Caco-2 (cell line): ENCODE measurements around the gene HBG1. TPM values are rescaled to one million over a fixed set of nuclear protein-coding genes. Genes with fewer than 3 reads are reported as not detected.

Source experiments
- BruUV-seq: library from RNA; stranded (reverse); fragments of 400-500 nt; replicated peaks from 2 replicates; lab custom pipeline; 2021; lab: Mats Ljungman, UMichigan
- CTCF ChIA-PET: fragments of 300-600 bp; sonication (Branson Sonifier 250); formaldehyde crosslinking; loops from one replicate; lab custom pipeline; 2022; ENCODE audit warnings: antibody characterized with exemption; lab: Charles Lee
- POLR2A ChIA-PET: fragments of 300-600 bp; sonication (Branson Sonifier 250); formaldehyde crosslinking; loops from one replicate; lab custom pipeline; 2022; ENCODE audit warnings: antibody characterized with exemption; lab: Charles Lee
- DNase-seq, 2 experiments: peaks; one replicate each; pipeline versions ENCODE4 v3.0.0 to v3.0.0-alpha.2; 2020 to 2022
- H3K27me3 ChIP-seq: replicated peaks from 2 replicates; pipeline ENCODE4 v1.6.0; 2011; ENCODE audit warnings: low read length; ENCODE audit not compliant: control insufficient read depth, insufficient read depth
- H3K36me3 ChIP-seq: 2 replicates; pipeline ENCODE4 v1.5.1; 2011; ENCODE audit warnings: low read length; ENCODE audit not compliant: control insufficient read depth, insufficient read depth
- H3K4me1 ChIP-seq: fragments of 250-450 bp; sonication (Bioruptor Pico); 2 replicates; pipeline ENCODE4 v1.5.1; 2020; ENCODE audit warnings: mild to moderate bottlenecking
- H3K4me3 ChIP-seq: 2 replicates; pipeline ENCODE4 v1.5.1; 2011; ENCODE audit warnings: low read depth, mild to moderate bottlenecking, control low read depth, low read length
- H3K9me3 ChIP-seq: fragments of 250-450 bp; sonication (Bioruptor Pico); 2 replicates; pipeline ENCODE4 v1.5.1; 2020; ENCODE audit warnings: mild to moderate bottlenecking, moderate library complexity
- H3K27ac Mint-ChIP-seq: one replicate; pipeline ENCODE4 v1.8.0; 2022; ENCODE audit warnings: mixed read lengths; ENCODE audit not compliant: unreplicated experiment
- H3K27me3 Mint-ChIP-seq: one replicate; pipeline ENCODE4 v1.8.0; 2022; ENCODE audit warnings: mixed read lengths; ENCODE audit not compliant: insufficient read depth, unreplicated experiment
- H3K36me3 Mint-ChIP-seq: one replicate; pipeline ENCODE4 v1.8.0; 2022; ENCODE audit warnings: mild to moderate bottlenecking, mixed read lengths; ENCODE audit not compliant: insufficient read depth, unreplicated experiment
- H3K4me1 Mint-ChIP-seq: one replicate; pipeline ENCODE4 v1.8.0; 2022; ENCODE audit warnings: low read depth, mixed read lengths; ENCODE audit not compliant: unreplicated experiment
- H3K4me3 Mint-ChIP-seq: one replicate; pipeline ENCODE4 v1.8.0; 2022; ENCODE audit warnings: mild to moderate bottlenecking, moderate library complexity, mixed read lengths; ENCODE audit not compliant: unreplicated experiment
- H3K9me3 Mint-ChIP-seq: one replicate; pipeline ENCODE4 v1.8.0; 2022; ENCODE audit warnings: mixed read lengths; ENCODE audit not compliant: unreplicated experiment
- intact Hi-C: fragments of 100-400 bp; cut with micrococcal nuclease; formaldehyde crosslinking; loops from one replicate; pipeline ENCODE4 v1.10.0; 2022; ENCODE audit not compliant: unreplicated experiment
- total RNA-seq: library from RNA; stranded (reverse); gene quantifications from 2 replicates; pipeline ENCODE4 v1.2.3, GENCODE V29; 2022
- TF ChIP-seq, protein P1 (sequence below), 2 experiments: fragments of 200-600 bp in 1 of 2; IDR thresholded peaks; 1 replicate in 1 of 2; 2 replicates in 1 of 2; pipeline versions ENCODE4 v1.5.1 to v1.8.0; 2011 to 2022; ENCODE audit warnings: antibody characterized with exemption in 1 of 2, control low read depth in 1 of 2, inconsistent platforms in 1 of 2, low read depth in 1 of 2, low read length in 1 of 2, mild to moderate bottlenecking in 1 of 2, moderate library complexity in 1 of 2; ENCODE audit not compliant: insufficient read depth in 1 of 2, severe bottlenecking in 1 of 2, unreplicated experiment in 1 of 2

The HBG1 gene
- total RNA-seq, 1 experiment from 2014 or later = not detected

DNA sequence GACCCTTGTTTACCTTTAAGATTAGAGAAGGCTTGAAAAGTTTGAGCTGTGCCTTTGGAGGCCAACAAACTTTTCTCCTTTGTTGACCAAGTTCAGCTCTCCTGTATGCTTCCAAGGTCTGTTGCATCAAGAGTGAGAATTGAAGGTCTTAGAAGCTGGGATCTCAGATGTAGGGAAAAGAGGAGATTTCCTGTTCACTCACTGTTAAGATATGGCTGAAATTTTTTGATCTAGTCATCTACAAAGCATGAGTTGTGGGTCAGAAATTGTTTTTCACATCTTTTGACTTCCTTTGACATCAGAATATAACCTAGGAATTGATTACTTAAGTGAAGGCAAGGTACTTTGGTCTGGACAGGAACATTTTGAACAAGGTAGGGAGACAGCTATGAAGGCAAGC is 40.0 kb upstream of the HBG1 start:
- Mint-ChIP-seq H3K4me3 (no peak overlapping the region), H3K9me3 (no peaks in the 10 kb centered on the region), H3K27ac (no peak overlapping the region), H3K36me3 (no peaks in the 10 kb centered on the region), H3K27me3 (no peaks in the 10 kb centered on the region), H3K4me1 (no peaks in the 10 kb centered on the region)
- TF ChIP-seq, protein P1, sequence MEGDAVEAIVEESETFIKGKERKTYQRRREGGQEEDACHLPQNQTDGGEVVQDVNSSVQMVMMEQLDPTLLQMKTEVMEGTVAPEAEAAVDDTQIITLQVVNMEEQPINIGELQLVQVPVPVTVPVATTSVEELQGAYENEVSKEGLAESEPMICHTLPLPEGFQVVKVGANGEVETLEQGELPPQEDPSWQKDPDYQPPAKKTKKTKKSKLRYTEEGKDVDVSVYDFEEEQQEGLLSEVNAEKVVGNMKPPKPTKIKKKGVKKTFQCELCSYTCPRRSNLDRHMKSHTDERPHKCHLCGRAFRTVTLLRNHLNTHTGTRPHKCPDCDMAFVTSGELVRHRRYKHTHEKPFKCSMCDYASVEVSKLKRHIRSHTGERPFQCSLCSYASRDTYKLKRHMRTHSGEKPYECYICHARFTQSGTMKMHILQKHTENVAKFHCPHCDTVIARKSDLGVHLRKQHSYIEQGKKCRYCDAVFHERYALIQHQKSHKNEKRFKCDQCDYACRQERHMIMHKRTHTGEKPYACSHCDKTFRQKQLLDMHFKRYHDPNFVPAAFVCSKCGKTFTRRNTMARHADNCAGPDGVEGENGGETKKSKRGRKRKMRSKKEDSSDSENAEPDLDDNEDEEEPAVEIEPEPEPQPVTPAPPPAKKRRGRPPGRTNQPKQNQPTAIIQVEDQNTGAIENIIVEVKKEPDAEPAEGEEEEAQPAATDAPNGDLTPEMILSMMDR (IDR thresholded peaks at IDR 0.05; ENCODE audit: insufficient read depth in 1 of 2, low read depth in 1 of 2, low read length in 1 of 2, severe bottlenecking in 1 of 2, unreplicated experiment in 1 of 2) = no peak
- POLR2A ChIA-PET = no interaction called here
- BruUV-seq = no TSS peak
- intact Hi-C loops = no loop called here
- no peak for DNase-seq
- Histone ChIP-seq H3K27me3 (no peaks in the 10 kb centered on the region), H3K9me3 (no peaks in the 10 kb centered on the region), H3K4me3 (no peak overlapping the region), H3K36me3 (no peaks in the 10 kb centered on the region), H3K4me1 (no peaks in the 10 kb centered on the region)
- CTCF ChIA-PET = no interaction called here

DNA sequence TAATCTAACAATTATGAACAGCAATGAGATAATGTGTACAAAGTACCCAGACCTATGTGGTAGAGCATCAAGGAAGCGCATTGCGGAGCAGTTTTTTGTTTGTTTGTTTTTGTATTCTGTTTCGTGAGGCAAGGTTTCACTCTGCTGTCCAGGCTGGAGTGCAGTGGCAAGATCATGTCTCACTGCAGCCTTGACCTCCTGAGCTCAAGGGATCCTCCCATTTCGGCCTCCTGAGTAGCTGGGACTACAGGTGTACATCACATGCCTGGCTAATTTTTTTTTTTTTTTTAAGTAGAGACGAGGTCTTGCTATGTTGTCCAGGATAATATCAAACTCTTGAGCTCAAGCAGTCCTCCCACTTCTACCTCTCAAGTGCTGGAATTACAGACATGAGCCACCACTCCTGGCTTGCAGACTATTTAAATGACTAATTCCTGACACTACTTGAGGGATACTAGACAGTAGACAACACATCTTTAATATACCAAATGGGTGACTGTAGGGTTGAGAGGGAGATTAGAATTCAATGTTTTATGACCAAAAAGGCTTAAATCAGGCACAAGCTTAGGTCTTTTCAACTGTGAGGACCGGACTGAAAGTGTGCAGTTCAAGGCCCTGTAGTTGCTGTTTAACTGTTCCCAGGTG is 39.4 kb upstream of the HBG1 start:
- H3K9me3 ChIP-seq = no peaks in the 10 kb centered on the region
- TF ChIP-seq, protein P1 (IDR thresholded peaks at IDR 0.05; ENCODE audit: insufficient read depth in 1 of 2, low read depth in 1 of 2, low read length in 1 of 2, severe bottlenecking in 1 of 2, unreplicated experiment in 1 of 2) = no peak

DNA sequence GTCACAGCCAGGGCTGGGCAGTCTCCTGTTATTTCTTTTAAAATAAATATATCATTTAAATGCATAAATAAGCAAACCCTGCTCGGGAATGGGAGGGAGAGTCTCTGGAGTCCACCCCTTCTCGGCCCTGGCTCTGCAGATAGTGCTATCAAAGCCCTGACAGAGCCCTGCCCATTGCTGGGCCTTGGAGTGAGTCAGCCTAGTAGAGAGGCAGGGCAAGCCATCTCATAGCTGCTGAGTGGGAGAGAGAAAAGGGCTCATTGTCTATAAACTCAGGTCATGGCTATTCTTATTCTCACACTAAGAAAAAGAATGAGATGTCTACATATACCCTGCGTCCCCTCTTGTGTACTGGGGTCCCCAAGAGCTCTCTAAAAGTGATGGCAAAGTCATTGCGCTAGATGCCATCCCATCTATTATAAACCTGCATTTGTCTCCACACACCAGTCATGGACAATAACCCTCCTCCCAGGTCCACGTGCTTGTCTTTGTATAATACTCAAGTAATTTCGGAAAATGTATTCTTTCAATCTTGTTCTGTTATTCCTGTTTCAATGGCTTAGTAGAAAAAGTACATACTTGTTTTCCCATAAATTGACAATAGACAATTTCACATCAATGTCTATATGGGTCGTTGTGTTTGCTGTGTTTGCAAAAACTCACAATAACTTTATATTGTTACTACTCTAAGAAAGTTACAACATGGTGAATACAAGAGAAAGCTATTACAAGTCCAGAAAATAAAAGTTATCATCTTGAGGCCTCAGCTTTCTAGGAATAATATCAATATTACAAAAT is 38.6 kb upstream of the HBG1 start:
- Histone ChIP-seq H3K9me3 (no peaks in the 10 kb centered on the region), H3K27me3 (no peaks in the 10 kb centered on the region), H3K4me1 (no peaks in the 10 kb centered on the region), H3K36me3 (no peaks in the 10 kb centered on the region), H3K4me3 (no peak overlapping the region)
- no peaks in the 10 kb centered on the region for H3K27me3 Mint-ChIP-seq
- POLR2A ChIA-PET = no interaction called here
- H3K27ac Mint-ChIP-seq = no peak overlapping the region
- no peak overlapping the region for H3K4me3 Mint-ChIP-seq
- H3K9me3 Mint-ChIP-seq = no peaks in the 10 kb centered on the region
- no peaks in the 10 kb centered on the region for H3K36me3 Mint-ChIP-seq
- CTCF ChIA-PET = no interaction called here
- BruUV-seq = no TSS peak
- no peak for DNase-seq
- TF ChIP-seq, protein P1 (IDR thresholded peaks at IDR 0.05; ENCODE audit: insufficient read depth in 1 of 2, low read depth in 1 of 2, low read length in 1 of 2, severe bottlenecking in 1 of 2, unreplicated experiment in 1 of 2) = no peak
- intact Hi-C loops = no loop called here
- H3K4me1 Mint-ChIP-seq = no peaks in the 10 kb centered on the region

More for the DNA sequence above, 39.4 kb upstream of the HBG1 start:
- H3K27me3 ChIP-seq = no peaks in the 10 kb centered on the region
- H3K27me3 Mint-ChIP-seq = no peaks in the 10 kb centered on the region
- H3K27ac Mint-ChIP-seq = no peak overlapping the region
- ChIA-PET CTCF (no interaction called here), POLR2A (no interaction called here)
- no peaks in the 10 kb centered on the region for H3K9me3 Mint-ChIP-seq
- no TSS peak for BruUV-seq
- H3K4me1 Mint-ChIP-seq = no peaks in the 10 kb centered on the region
- no peak for DNase-seq
- H3K4me3 Mint-ChIP-seq = no peak overlapping the region
- intact Hi-C loops = no loop called here
- H3K36me3 Mint-ChIP-seq = no peaks in the 10 kb centered on the region
- no peaks in the 10 kb centered on the region for H3K4me1 ChIP-seq
- no peaks in the 10 kb centered on the region for H3K36me3 ChIP-seq
- no peak overlapping the region for H3K4me3 ChIP-seq
